Thoracic aorta (tissue), 2 donors: ENCODE data around the gene TNFAIP8. TPM values are rescaled to one million over a fixed set of nuclear protein-coding genes. Genes with fewer than 3 reads are reported as not detected.

Source experiments
- ATAC-seq: fragments of 150-250 bp; one replicate; pipeline ENCODE4 v1.8.0; 2017; ENCODE audit warnings: low read depth; ENCODE audit not compliant: insufficient number of reproducible peaks, low FRiP score
- DNase-seq: peaks from one replicate; pipeline ENCODE4 v3.0.0-alpha.2; 2020; ENCODE audit warnings: low spot score
- H3K27ac ChIP-seq, 2 donors: fragments of 200-600 bp; sonication (generic); 1 replicate in 1 of 2; 2 replicates in 1 of 2; pipeline ENCODE4 v1.5.1; 2016; ENCODE audit warnings: mild to moderate bottlenecking in 2 of 2, moderate library complexity in 2 of 2
- H3K27me3 ChIP-seq: fragments of 200-600 bp; sonication (generic); replicated peaks from 2 replicates; pipeline ENCODE4 v1.6.0; 2016; ENCODE audit warnings: mild to moderate bottlenecking; ENCODE audit not compliant: insufficient read depth
- H3K36me3 ChIP-seq: fragments of 200-600 bp; sonication (generic); one replicate; pipeline ENCODE4 v1.5.1; 2016
- H3K4me1 ChIP-seq, 2 donors: fragments of 200-600 bp; sonication (generic); 1 replicate in 1 of 2; 2 replicates in 1 of 2; pipeline versions ENCODE4 v1.5.1 to v1.6.0; 2016; ENCODE audit warnings: low read depth in 2 of 2, mild to moderate bottlenecking in 1 of 2; ENCODE audit not compliant: control insufficient read depth in 1 of 2
- H3K4me3 ChIP-seq: fragments of 200-600 bp; sonication (generic); 2 replicates; pipeline ENCODE4 v1.5.1; 2016; ENCODE audit warnings: mild to moderate bottlenecking
- H3K9me3 ChIP-seq: fragments of 200-600 bp; sonication (generic); 2 replicates; pipeline ENCODE4 v1.5.1; 2016
- CTCF ChIP-seq: fragments of 200-600 bp; sonication (generic); IDR thresholded peaks from one replicate; pipeline ENCODE4 v1.5.1; 2019; ENCODE audit warnings: antibody characterized with exemption
- total RNA-seq, 2 donors: library from RNA; depleted of rRNA; stranded (reverse); fragments of >200 nt; gene quantifications; one replicate each; pipeline versions ENCODE4 v1.1.0 to v1.2.3, GENCODE V29; 2016

TNFAIP8 gene
- total RNA-seq, 2 donors from 2014 or later = 16.8 to 34.1 TPM

- no peaks in the 10 kb centered on the region for H3K36me3 ChIP-seq
- peak overlapping the region; percentile 1 to 8 for H3K27ac ChIP-seq
- H3K4me3 ChIP-seq = no peak overlapping the region
- DNase-seq (peak; percentile 44), ATAC-seq (peak; percentile 95)
- no peaks in the 10 kb centered on the region for H3K27me3 ChIP-seq
- peaks cover 9 to 28% of the 10 kb centered on the region in 2 donors for H3K4me1 ChIP-seq
- H3K9me3 ChIP-seq = no peaks in the 10 kb centered on the region
- no peak for TF ChIP-seq CTCF
Observed at GRCh38 chr5:119398727-119399466, 43.1 kb downstream of the TNFAIP8 start.

GRCh38 chr5:119400245-119400644 is 44.4 kb downstream of the TNFAIP8 start:
- no peak overlapping the region for H3K4me3 ChIP-seq
- no peaks in the 10 kb centered on the region for H3K36me3 ChIP-seq
- DNase-seq (no peak), ATAC-seq (no peak)
- no peaks in the 10 kb centered on the region for H3K9me3 ChIP-seq
- no peaks in the 10 kb centered on the region for H3K27me3 ChIP-seq
- peaks cover 9 to 23% of the 10 kb centered on the region in 2 donors for H3K4me1 ChIP-seq
- no peak overlapping the region for H3K27ac ChIP-seq
- TF ChIP-seq CTCF = no peak

- TF ChIP-seq CTCF = no peak
- no peak for ATAC-seq
Observed at GRCh38 chr5:119402081-119402480, 46.3 kb downstream of the TNFAIP8 start.

GRCh38 chr5:119402555-119402954 is 46.7 kb downstream of the TNFAIP8 start:
- Histone ChIP-seq H3K4me1 (peaks cover 9 to 17% of the 10 kb centered on the region in 2 donors), H3K27me3 (no peaks in the 10 kb centered on the region), H3K36me3 (no peaks in the 10 kb centered on the region), H3K9me3 (no peaks in the 10 kb centered on the region), H3K27ac (no peak overlapping the region), H3K4me3 (no peak overlapping the region)
- no peak for TF ChIP-seq CTCF
- no peak for ATAC-seq
- no peak for DNase-seq

More at GRCh38 chr5:119402081-119402480, 46.3 kb downstream of the TNFAIP8 start:
- DNase-seq = no peak
- Histone ChIP-seq H3K36me3 (no peaks in the 10 kb centered on the region), H3K27me3 (no peaks in the 10 kb centered on the region), H3K4me3 (no peak overlapping the region), H3K9me3 (no peaks in the 10 kb centered on the region), H3K27ac (no peak overlapping the region), H3K4me1 (peaks cover 9 to 22% of the 10 kb centered on the region in 2 donors)

- H3K4me3 ChIP-seq = no peak overlapping the region
- H3K27me3 ChIP-seq = no peaks in the 10 kb centered on the region
- ATAC-seq = no peak
- H3K36me3 ChIP-seq = no peaks in the 10 kb centered on the region
- H3K27ac ChIP-seq = no peak overlapping the region
- H3K9me3 ChIP-seq = no peaks in the 10 kb centered on the region
- no peak for DNase-seq
- TF ChIP-seq CTCF = no peak
- H3K4me1 ChIP-seq = peaks cover 0 to 2% of the 10 kb centered on the region in 2 donors
Observed at GRCh38 chr5:119404033-119404432, 48.2 kb downstream of the TNFAIP8 start.
